Lower leg skin (tissue), 3 donors: Measurements from ENCODE around the gene FAM9B.

Experiments used
- CTCF ChIP-seq, 3 donors: fragments of 450-650 bp; IDR thresholded peaks; one replicate each; pipeline ENCODE4 v1.5.1; 2016; ENCODE audit warnings: antibody characterized with exemption in 3 of 3, mild to moderate bottlenecking in 3 of 3, moderate library complexity in 2 of 3
- POLR2A ChIP-seq, 2 donors: fragments of 450-650 bp; IDR thresholded peaks; one replicate each; pipeline ENCODE4 v1.6.1; 2016 to 2017; ENCODE audit warnings: antibody characterized with exemption in 2 of 2, mild to moderate bottlenecking in 1 of 2, moderate library complexity in 1 of 2

GRCh38 chrX:9033586-9033985, 341 bp downstream of the FAM9B start:
- TF ChIP-seq POLR2A (IDR thresholded peaks at IDR 0.05) (no peak), CTCF (IDR thresholded peaks at IDR 0.05) (no peak)
